H9 (cell line): ENCODE data around the gene TMEM169. TPM values are rescaled to one million over a fixed set of nuclear protein-coding genes. Genes with fewer than 3 reads are reported as not detected.

Experiments
- DNase-seq: peaks from one replicate; pipeline ENCODE4 v3.0.0-alpha.2; 2017
- H2AFZ ChIP-seq: one replicate; pipeline ENCODE4 v1.6.1; 2013; ENCODE audit warnings: mild to moderate bottlenecking, low read length, control low read depth, moderate library complexity
- H2AK5ac ChIP-seq: 2 replicates; pipeline ENCODE4 v1.6.1; 2013; ENCODE audit warnings: low read length, control low read depth, mixed read lengths; ENCODE audit not compliant: insufficient read length
- H2BK120ac ChIP-seq: one replicate; pipeline ENCODE4 v1.6.1; 2013; ENCODE audit warnings: low read depth, mild to moderate bottlenecking, low read length, control low read depth, inconsistent platforms; ENCODE audit not compliant: poor library complexity, severe bottlenecking
- H2BK12ac ChIP-seq: 2 replicates; pipeline ENCODE4 v1.6.1; 2013; ENCODE audit warnings: low read length, control low read depth, mixed read lengths, low read depth; ENCODE audit not compliant: insufficient read length
- H2BK15ac ChIP-seq: 2 replicates; pipeline ENCODE4 v1.6.1; 2013; ENCODE audit warnings: low read depth, low read length, control low read depth
- H2BK20ac ChIP-seq: one replicate; pipeline ENCODE4 v1.6.1; 2013; ENCODE audit warnings: low read depth, mild to moderate bottlenecking, low read length, control low read depth, inconsistent platforms; ENCODE audit not compliant: poor library complexity, severe bottlenecking
- H2BK5ac ChIP-seq: 2 replicates; pipeline ENCODE4 v1.6.1; 2013; ENCODE audit warnings: low read length, control low read depth, mixed read lengths; ENCODE audit not compliant: insufficient read length
- H3K14ac ChIP-seq: 2 replicates; pipeline ENCODE4 v1.6.1; 2013; ENCODE audit warnings: low read length, control low read depth; ENCODE audit not compliant: insufficient read depth
- H3K18ac ChIP-seq: 2 replicates; pipeline ENCODE4 v1.6.1; 2013; ENCODE audit warnings: low read depth, mild to moderate bottlenecking, mixed read lengths, low read length, control low read depth; ENCODE audit not compliant: insufficient read length
- H3K23ac ChIP-seq: 2 replicates; pipeline ENCODE4 v1.6.1; 2013; ENCODE audit warnings: low read length, control low read depth, mixed read lengths, low read depth; ENCODE audit not compliant: insufficient read length
- H3K23me2 ChIP-seq: 2 replicates; pipeline ENCODE4 v1.6.1; 2013; ENCODE audit warnings: low read depth, mild to moderate bottlenecking, mixed read lengths, low read length, control low read depth; ENCODE audit not compliant: insufficient read length, poor library complexity, severe bottlenecking
- H3K27ac ChIP-seq: 2 replicates; pipeline ENCODE4 v1.5.1; 2013; ENCODE audit warnings: low read length, control low read depth, mixed read lengths, low read depth; ENCODE audit not compliant: insufficient read length
- H3K27me3 ChIP-seq: 2 replicates; pipeline ENCODE4 v1.6.1; 2013; ENCODE audit warnings: low read length, control low read depth, inconsistent platforms; ENCODE audit not compliant: insufficient read depth
- H3K4ac ChIP-seq: 2 replicates; pipeline ENCODE4 v1.6.1; 2013; ENCODE audit warnings: low read depth, mild to moderate bottlenecking, control low read depth, inconsistent platforms, low read length, moderate library complexity
- H3K4me1 ChIP-seq: 2 replicates; pipeline ENCODE4 v1.6.1; 2013; ENCODE audit warnings: low read length, control low read depth, inconsistent platforms; ENCODE audit not compliant: insufficient read depth
- H3K4me2 ChIP-seq: 2 replicates; pipeline ENCODE4 v1.6.1; 2013; ENCODE audit warnings: low read length, control low read depth, mixed read lengths; ENCODE audit not compliant: insufficient read length, insufficient read depth
- H3K56ac ChIP-seq: 2 replicates; pipeline ENCODE4 v1.6.1; 2013; ENCODE audit warnings: low read depth, mild to moderate bottlenecking, mixed read lengths, low read length, control low read depth; ENCODE audit not compliant: insufficient read length
- H3K79me1 ChIP-seq: 2 replicates; pipeline ENCODE4 v1.6.1; 2013; ENCODE audit warnings: low read depth, mild to moderate bottlenecking, moderate library complexity, low read length, control low read depth, inconsistent platforms; ENCODE audit not compliant: insufficient read depth, poor library complexity, severe bottlenecking
- H3K79me2 ChIP-seq: 2 replicates; pipeline ENCODE4 v1.6.1; 2013; ENCODE audit warnings: low read length, control low read depth, inconsistent platforms; ENCODE audit not compliant: insufficient read depth
- H3K9ac ChIP-seq: 2 replicates; pipeline ENCODE4 v1.6.1; 2013; ENCODE audit warnings: low read length, control low read depth, mixed read lengths; ENCODE audit not compliant: insufficient read length; ENCODE audit errors: extremely low read depth
- H3K9me3 ChIP-seq: one replicate; pipeline ENCODE4 v1.6.1; 2013; ENCODE audit warnings: low read depth, low read length, inconsistent platforms; ENCODE audit not compliant: control insufficient read depth
- H3T11ph ChIP-seq: one replicate; pipeline ENCODE4 v1.6.1; 2013; ENCODE audit warnings: mild to moderate bottlenecking, low read length, control low read depth, inconsistent platforms
- H4K20me1 ChIP-seq: one replicate; pipeline ENCODE4 v1.6.1; 2013; ENCODE audit not compliant: control insufficient read depth, insufficient read length, insufficient read depth
- H4K5ac ChIP-seq: 2 replicates; pipeline ENCODE4 v1.6.1; 2013; ENCODE audit warnings: low read depth, mild to moderate bottlenecking, mixed read lengths, low read length, control low read depth; ENCODE audit not compliant: insufficient read length
- H4K8ac ChIP-seq: replicated peaks from 2 replicates; pipeline ENCODE4 v1.6.1; 2013; ENCODE audit warnings: low read length, control low read depth, mixed read lengths, low read depth; ENCODE audit not compliant: insufficient read length
- H4K91ac ChIP-seq: 2 replicates; pipeline ENCODE4 v1.6.1; 2013; ENCODE audit warnings: low read depth, mild to moderate bottlenecking, moderate library complexity, mixed read lengths, low read length, control low read depth; ENCODE audit not compliant: insufficient read length
- H3K27ac Mint-ChIP-seq, 3 experiments: 2 replicates in 2 of 3; 3 replicates in 1 of 3; pipeline ENCODE4 v1.8.0; 2020 to 2021; ENCODE audit warnings: mixed read lengths in 3 of 3, mild to moderate bottlenecking in 1 of 3, moderate library complexity in 1 of 3
- H3K27me3 Mint-ChIP-seq: 2 replicates; pipeline ENCODE4 v1.8.0; 2021; ENCODE audit warnings: low read depth, mild to moderate bottlenecking, moderate library complexity, mixed read lengths
- H3K36me3 Mint-ChIP-seq, 3 experiments: 2 replicates in 2 of 3; 3 replicates in 1 of 3; pipeline ENCODE4 v1.8.0; 2020 to 2021; ENCODE audit warnings: low read depth in 3 of 3, mixed read lengths in 3 of 3; ENCODE audit not compliant: insufficient read depth in 1 of 3
- H3K4me1 Mint-ChIP-seq, 2 experiments: 2 replicates each; pipeline ENCODE4 v1.8.0; 2020; ENCODE audit warnings: mixed read lengths in 2 of 2
- H3K4me3 Mint-ChIP-seq, 2 experiments: 2 replicates in 1 of 2; 3 replicates in 1 of 2; pipeline ENCODE4 v1.8.0; 2020 to 2021; ENCODE audit warnings: mild to moderate bottlenecking in 2 of 2, mixed read lengths in 2 of 2, moderate library complexity in 1 of 2
- H3K9me3 Mint-ChIP-seq, 2 experiments: 2 replicates in 1 of 2; 3 replicates in 1 of 2; pipeline ENCODE4 v1.8.0; 2020; ENCODE audit warnings: mild to moderate bottlenecking in 2 of 2, mixed read lengths in 2 of 2, moderate library complexity in 1 of 2
- WGBS: extraction: QIAGEN DNeasy Blood & Tissue Kit; methylation state at CpG from one replicate; pipeline ENCODE4 v1.1.7; 2013; ENCODE audit warnings: missing lambda C conversion rate, low lambda C conversion rate, mixed read lengths; ENCODE audit not compliant: insufficient read length; ENCODE audit errors: extremely low coverage; 5-methylcytosine and 5-hydroxymethylcytosine counted together
- total RNA-seq: library from RNA; stranded (reverse); gene quantifications from 2 replicates; pipeline ENCODE4 v1.2.1, GENCODE V29; 2021
- TF ChIP-seq, protein P1 (sequence below): fragments of 200-600 bp; sonication (generic); conservative IDR thresholded peaks from 3 replicates; pipeline ENCODE4 v1.8.0; 2021; ENCODE audit warnings: antibody characterized with exemption, mild to moderate bottlenecking

Gene TMEM169
- total RNA-seq, 1 experiment from 2014 or later = 1.0 TPM

DNA sequence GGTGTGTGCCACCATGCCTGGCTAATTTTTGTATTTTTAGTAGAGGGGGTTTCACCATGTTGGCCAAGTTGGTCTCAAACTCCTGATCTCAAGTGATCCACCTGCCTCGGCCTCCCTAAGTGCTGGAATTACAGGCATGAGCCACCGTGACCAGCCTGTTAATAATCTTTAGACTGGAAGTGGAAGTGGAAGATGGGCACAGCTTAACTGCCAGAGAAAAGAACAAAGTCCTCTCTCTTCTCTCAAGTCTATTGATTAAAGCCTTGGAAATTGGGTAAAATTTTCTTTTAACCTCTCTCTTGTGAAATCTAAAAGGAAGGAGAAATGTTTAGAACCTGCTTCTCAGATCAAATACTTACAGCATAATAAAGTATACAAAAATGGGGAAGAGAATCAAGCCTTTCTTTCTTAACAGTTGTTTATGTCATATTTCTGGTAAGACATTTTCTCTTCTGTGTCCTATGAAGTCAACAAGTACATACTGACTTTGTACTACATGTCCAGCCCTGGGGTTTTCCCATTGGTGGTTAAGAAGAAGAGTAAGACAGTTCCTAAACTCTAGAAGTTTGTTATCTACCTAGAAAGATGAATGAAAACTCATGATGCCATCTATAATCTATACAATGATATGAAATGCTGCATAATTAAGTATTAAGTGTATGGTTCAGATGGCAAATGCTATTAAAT lies 4.6 kb downstream of the TMEM169 start:
- Histone ChIP-seq H3K4me2 (no peak overlapping the region), H2BK12ac (no peak overlapping the region), H3K79me2 (no peaks in the 10 kb centered on the region), H3K27ac (no peak overlapping the region), H3K4me1 (peaks cover 12% of the 10 kb centered on the region), H3K18ac (no peak overlapping the region), H3T11ph (no peak overlapping the region), H3K14ac (no peak overlapping the region), H4K8ac (no peak overlapping the region), H3K27me3 (no peaks in the 10 kb centered on the region; the same call in 1 of the 2 replicates), H2BK20ac (no peak overlapping the region), H3K9me3 (no peaks in the 10 kb centered on the region), H3K79me1 (no peaks in the 10 kb centered on the region), H2BK120ac (no peak overlapping the region), H4K20me1 (no peaks in the 10 kb centered on the region), H3K4ac (no peak overlapping the region), H2BK5ac (no peak overlapping the region), H3K23ac (no peak overlapping the region), H4K5ac (no peak overlapping the region), H3K9ac (no peak overlapping the region), H2BK15ac (no peak overlapping the region), H3K56ac (no peak overlapping the region), H3K23me2 (peaks cover 12% of the 10 kb centered on the region), H4K91ac (no peak overlapping the region), H2AK5ac (no peak overlapping the region), H2AFZ (no peak overlapping the region)
- TF ChIP-seq, protein P1, sequence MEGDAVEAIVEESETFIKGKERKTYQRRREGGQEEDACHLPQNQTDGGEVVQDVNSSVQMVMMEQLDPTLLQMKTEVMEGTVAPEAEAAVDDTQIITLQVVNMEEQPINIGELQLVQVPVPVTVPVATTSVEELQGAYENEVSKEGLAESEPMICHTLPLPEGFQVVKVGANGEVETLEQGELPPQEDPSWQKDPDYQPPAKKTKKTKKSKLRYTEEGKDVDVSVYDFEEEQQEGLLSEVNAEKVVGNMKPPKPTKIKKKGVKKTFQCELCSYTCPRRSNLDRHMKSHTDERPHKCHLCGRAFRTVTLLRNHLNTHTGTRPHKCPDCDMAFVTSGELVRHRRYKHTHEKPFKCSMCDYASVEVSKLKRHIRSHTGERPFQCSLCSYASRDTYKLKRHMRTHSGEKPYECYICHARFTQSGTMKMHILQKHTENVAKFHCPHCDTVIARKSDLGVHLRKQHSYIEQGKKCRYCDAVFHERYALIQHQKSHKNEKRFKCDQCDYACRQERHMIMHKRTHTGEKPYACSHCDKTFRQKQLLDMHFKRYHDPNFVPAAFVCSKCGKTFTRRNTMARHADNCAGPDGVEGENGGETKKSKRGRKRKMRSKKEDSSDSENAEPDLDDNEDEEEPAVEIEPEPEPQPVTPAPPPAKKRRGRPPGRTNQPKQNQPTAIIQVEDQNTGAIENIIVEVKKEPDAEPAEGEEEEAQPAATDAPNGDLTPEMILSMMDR = no peak
- Mint-ChIP-seq H3K4me3 (no peak overlapping the region), H3K9me3 (no peaks in the 10 kb centered on the region), H3K4me1 (peaks cover 27 to 29% of the 10 kb centered on the region in 2 experiments), H3K27me3 (no peaks in the 10 kb centered on the region; the same call in 1 of the 2 replicates), H3K36me3 (no peaks in the 10 kb centered on the region; a peak in 1 of 7 replicates), H3K27ac (no peak overlapping the region)
- no CpG with 5 or more reads among the region's 2 CpGs for WGBS
- no peak for DNase-seq
